Central memory CD8-positive, alpha-beta T cell (primary cell): ENCODE data around the gene CACNA2D3.

Experiments used
- ATAC-seq: fragments of 150-1000 bp; cut with Tn5 transposase; replicated peaks from 2 replicates; pipeline ENCODE4 v1.10.0; 2022; ENCODE audit warnings: mild to moderate bottlenecking, moderate FRiP score, moderate number of reproducible peaks; ENCODE audit not compliant: poor library complexity, severe bottlenecking; ENCODE audit errors: extremely low read depth
- DNase-seq, 2 donors: peaks; one replicate each; pipeline ENCODE4 v3.0.0; 2021; ENCODE audit warnings: low spot score in 2 of 2
- H3K27ac Mint-ChIP-seq: one replicate; pipeline ENCODE4 v1.8.0; 2022; ENCODE audit warnings: low read depth, mild to moderate bottlenecking, moderate library complexity, mixed read lengths
- H3K27me3 Mint-ChIP-seq: one replicate; pipeline ENCODE4 v1.8.0; 2022; ENCODE audit warnings: mixed read lengths
- H3K36me3 Mint-ChIP-seq: one replicate; pipeline ENCODE4 v1.8.0; 2022; ENCODE audit warnings: mild to moderate bottlenecking, moderate library complexity, mixed read lengths; ENCODE audit not compliant: insufficient read depth
- H3K4me1 Mint-ChIP-seq: one replicate; pipeline ENCODE4 v1.8.0; 2022; ENCODE audit warnings: mixed read lengths
- H3K4me3 Mint-ChIP-seq: one replicate; pipeline ENCODE4 v1.8.0; 2022; ENCODE audit warnings: mild to moderate bottlenecking, moderate library complexity, mixed read lengths
- H3K9me3 Mint-ChIP-seq: one replicate; pipeline ENCODE4 v1.8.0; 2022; ENCODE audit warnings: mixed read lengths

The CACNA2D3 gene

GRCh38 chr3:54844211-54844610 lies 721.9 kb downstream of the CACNA2D3 start:
- peaks cover 4% of the 10 kb centered on the region for H3K9me3 Mint-ChIP-seq
- no peaks in the 10 kb centered on the region for H3K4me1 Mint-ChIP-seq
- H3K27ac Mint-ChIP-seq = no peak overlapping the region
- no peaks in the 10 kb centered on the region for H3K27me3 Mint-ChIP-seq
- ATAC-seq = no peak
- no peak overlapping the region for H3K4me3 Mint-ChIP-seq
- no peak for DNase-seq
- H3K36me3 Mint-ChIP-seq = no peaks in the 10 kb centered on the region

DNA sequence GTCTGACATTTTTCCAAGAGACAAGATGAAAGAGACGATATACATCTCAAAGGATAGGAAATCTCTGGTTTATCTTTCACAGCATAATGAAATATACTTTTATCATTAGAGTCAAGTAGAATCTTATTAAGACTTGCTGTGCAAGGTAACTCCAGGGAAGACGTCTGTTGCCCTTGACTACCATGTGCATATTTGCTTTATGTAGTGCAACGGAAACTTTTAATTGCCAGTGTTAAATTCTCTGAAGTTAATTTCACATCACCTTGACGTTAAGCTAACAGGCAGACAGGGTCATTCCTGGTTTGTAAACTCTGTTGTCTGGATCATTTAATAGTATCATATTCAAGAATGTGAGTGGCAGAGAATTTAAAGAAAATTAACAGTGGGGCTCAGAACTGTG lies 722.7 kb downstream of the CACNA2D3 start:
- ATAC-seq = no peak
- no peaks in the 10 kb centered on the region for H3K27me3 Mint-ChIP-seq

GRCh38 chr3:54845551-54845950 lies 723.2 kb downstream of the CACNA2D3 start:
- H3K4me1 Mint-ChIP-seq = no peaks in the 10 kb centered on the region
- peaks cover 4% of the 10 kb centered on the region for H3K9me3 Mint-ChIP-seq
- H3K36me3 Mint-ChIP-seq = no peaks in the 10 kb centered on the region
- H3K4me3 Mint-ChIP-seq = no peak overlapping the region
- DNase-seq (no peak), ATAC-seq (no peak)
- no peaks in the 10 kb centered on the region for H3K27me3 Mint-ChIP-seq
- H3K27ac Mint-ChIP-seq = no peak overlapping the region

More for the DNA sequence above, 722.7 kb downstream of the CACNA2D3 start:
- H3K4me1 Mint-ChIP-seq = no peaks in the 10 kb centered on the region
- no peak for DNase-seq
- H3K9me3 Mint-ChIP-seq = peaks cover 4% of the 10 kb centered on the region
- H3K4me3 Mint-ChIP-seq = no peak overlapping the region
- no peak overlapping the region for H3K27ac Mint-ChIP-seq
- no peaks in the 10 kb centered on the region for H3K36me3 Mint-ChIP-seq

GRCh38 chr3:54846119-54846518 lies 723.8 kb downstream of the CACNA2D3 start:
- Mint-ChIP-seq H3K4me1 (no peaks in the 10 kb centered on the region), H3K4me3 (no peak overlapping the region), H3K27me3 (no peaks in the 10 kb centered on the region), H3K9me3 (peaks cover 4% of the 10 kb centered on the region), H3K36me3 (no peaks in the 10 kb centered on the region), H3K27ac (no peak overlapping the region)
- DNase-seq = no peak
- ATAC-seq = no peak

- Mint-ChIP-seq H3K4me3 (no peak overlapping the region), H3K4me1 (no peaks in the 10 kb centered on the region), H3K27ac (no peak overlapping the region), H3K36me3 (no peaks in the 10 kb centered on the region), H3K27me3 (no peaks in the 10 kb centered on the region), H3K9me3 (peaks cover 4% of the 10 kb centered on the region)
- no peak for ATAC-seq
- DNase-seq = no peak
These were observed 725.0 kb downstream of the CACNA2D3 start for GRCh38 chr3:54847361-54847760.

DNA sequence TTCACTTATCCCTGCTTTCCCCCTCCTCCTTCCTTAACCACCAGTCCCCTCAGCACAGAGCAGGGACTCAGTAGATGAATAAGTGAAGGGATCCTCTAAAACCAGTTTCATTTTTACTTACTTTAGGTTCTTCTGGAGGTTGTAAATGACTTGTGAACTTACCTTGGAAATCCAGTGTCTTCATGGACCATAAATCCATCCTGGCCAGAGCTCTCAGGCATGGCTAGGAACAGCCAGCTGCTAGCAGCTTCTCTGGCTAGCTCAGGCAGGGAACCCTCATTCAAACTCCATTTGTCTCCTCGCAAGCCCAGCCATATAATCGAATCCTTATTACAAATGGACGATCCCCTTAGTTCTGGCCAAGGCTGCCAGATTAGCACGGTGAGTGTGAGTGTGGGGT lies 727.0 kb downstream of the CACNA2D3 start:
- Mint-ChIP-seq H3K36me3 (no peaks in the 10 kb centered on the region), H3K9me3 (no peaks in the 10 kb centered on the region), H3K27ac (no peak overlapping the region), H3K4me1 (no peaks in the 10 kb centered on the region), H3K27me3 (no peaks in the 10 kb centered on the region), H3K4me3 (no peak overlapping the region)
- DNase-seq (no peak), ATAC-seq (no peak)

DNA sequence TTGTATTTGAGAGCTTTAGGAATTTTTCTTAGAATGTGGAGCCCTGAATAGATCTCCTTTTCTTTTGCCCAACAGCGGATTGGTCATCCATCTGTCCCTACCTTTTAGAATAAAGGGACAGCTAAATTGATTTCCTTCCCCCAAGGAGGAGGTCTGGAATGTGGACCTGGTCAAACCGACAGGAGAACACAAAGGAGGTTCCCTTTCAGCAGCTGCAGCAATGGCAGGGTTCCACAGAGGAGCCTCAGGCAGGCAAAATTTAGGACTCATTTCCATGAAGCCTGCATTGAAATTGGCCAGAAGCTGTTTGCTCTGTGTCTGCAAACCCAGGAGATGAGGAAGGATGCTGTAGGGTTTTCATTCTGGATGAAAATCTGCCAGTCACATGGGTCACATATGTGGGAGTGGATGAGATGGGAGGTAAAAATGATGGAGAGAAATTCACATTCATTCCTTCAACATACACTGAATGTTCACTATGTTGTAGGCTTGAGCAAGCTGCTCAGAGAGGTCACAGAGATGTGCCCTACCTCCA lies 728.2 kb downstream of the CACNA2D3 start:
- no peaks in the 10 kb centered on the region for H3K27me3 Mint-ChIP-seq
- H3K27ac Mint-ChIP-seq = no peak overlapping the region
- ATAC-seq (no peak), DNase-seq (no peak)
- no peaks in the 10 kb centered on the region for H3K4me1 Mint-ChIP-seq
- H3K4me3 Mint-ChIP-seq = no peak overlapping the region
- no peaks in the 10 kb centered on the region for H3K9me3 Mint-ChIP-seq
- no peaks in the 10 kb centered on the region for H3K36me3 Mint-ChIP-seq

DNA sequence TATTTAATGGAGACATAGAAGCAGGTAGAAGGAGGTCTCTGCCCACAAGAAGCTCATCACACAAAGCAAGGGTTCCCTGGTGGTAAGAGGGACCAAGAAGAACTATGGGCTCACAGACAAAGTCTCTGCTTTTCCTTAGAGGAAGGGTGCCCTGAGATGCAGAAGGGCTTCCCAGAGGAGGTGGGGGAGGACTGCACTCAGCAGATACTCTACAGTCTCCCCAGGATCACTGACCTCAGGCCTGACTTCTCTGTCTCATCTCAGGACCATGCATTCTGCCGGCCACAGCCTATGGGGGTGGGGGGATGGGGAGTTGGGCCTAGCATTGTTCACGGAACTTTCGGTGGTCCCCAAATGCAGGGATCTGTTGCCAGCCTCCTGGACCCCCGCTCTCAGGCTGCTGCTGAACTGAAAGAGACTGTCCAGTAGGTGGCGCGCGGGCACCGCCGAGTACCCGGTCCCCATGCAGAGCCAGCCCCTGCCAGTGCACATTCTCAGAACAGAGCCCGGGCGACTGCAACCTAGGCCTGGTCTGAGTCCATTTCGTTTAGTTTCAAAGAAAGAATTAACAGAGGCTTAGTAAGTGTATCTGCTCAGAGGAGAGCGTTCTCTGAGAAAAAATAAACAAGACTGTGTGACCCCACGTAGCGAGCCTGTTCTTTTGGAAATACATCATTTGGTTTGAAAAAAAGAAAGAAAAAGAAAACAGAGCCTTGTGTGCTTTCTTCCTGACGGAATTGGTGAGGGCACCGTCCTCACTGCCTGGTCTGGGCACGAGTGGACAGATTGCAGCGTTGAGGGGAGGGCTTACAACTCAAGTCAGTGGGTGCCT lies 731.4 kb downstream of the CACNA2D3 start:
- no peak overlapping the region for H3K27ac Mint-ChIP-seq
- DNase-seq = no peak
- no peaks in the 10 kb centered on the region for H3K36me3 Mint-ChIP-seq
- ATAC-seq = no peak
- no peaks in the 10 kb centered on the region for H3K4me1 Mint-ChIP-seq
- no peaks in the 10 kb centered on the region for H3K27me3 Mint-ChIP-seq
- H3K9me3 Mint-ChIP-seq = no peaks in the 10 kb centered on the region
- no peak overlapping the region for H3K4me3 Mint-ChIP-seq

- H3K36me3 Mint-ChIP-seq = no peaks in the 10 kb centered on the region
- no peak for ATAC-seq
- no peak overlapping the region for H3K27ac Mint-ChIP-seq
- no peak for DNase-seq
- H3K4me3 Mint-ChIP-seq = no peak overlapping the region
- H3K27me3 Mint-ChIP-seq = no peaks in the 10 kb centered on the region
- H3K4me1 Mint-ChIP-seq = no peaks in the 10 kb centered on the region
- H3K9me3 Mint-ChIP-seq = peaks cover 6% of the 10 kb centered on the region
These were observed 733.9 kb downstream of the CACNA2D3 start for GRCh38 chr3:54856271-54856670.

GRCh38 chr3:54857343-54857742 lies 735.0 kb downstream of the CACNA2D3 start:
- peaks cover 10% of the 10 kb centered on the region for H3K9me3 Mint-ChIP-seq
- no peak overlapping the region for H3K4me3 Mint-ChIP-seq
- no peaks in the 10 kb centered on the region for H3K27me3 Mint-ChIP-seq
- ATAC-seq = no peak
- DNase-seq = no peak
- H3K4me1 Mint-ChIP-seq = no peaks in the 10 kb centered on the region
- no peak overlapping the region for H3K27ac Mint-ChIP-seq
- H3K36me3 Mint-ChIP-seq = no peaks in the 10 kb centered on the region

DNA sequence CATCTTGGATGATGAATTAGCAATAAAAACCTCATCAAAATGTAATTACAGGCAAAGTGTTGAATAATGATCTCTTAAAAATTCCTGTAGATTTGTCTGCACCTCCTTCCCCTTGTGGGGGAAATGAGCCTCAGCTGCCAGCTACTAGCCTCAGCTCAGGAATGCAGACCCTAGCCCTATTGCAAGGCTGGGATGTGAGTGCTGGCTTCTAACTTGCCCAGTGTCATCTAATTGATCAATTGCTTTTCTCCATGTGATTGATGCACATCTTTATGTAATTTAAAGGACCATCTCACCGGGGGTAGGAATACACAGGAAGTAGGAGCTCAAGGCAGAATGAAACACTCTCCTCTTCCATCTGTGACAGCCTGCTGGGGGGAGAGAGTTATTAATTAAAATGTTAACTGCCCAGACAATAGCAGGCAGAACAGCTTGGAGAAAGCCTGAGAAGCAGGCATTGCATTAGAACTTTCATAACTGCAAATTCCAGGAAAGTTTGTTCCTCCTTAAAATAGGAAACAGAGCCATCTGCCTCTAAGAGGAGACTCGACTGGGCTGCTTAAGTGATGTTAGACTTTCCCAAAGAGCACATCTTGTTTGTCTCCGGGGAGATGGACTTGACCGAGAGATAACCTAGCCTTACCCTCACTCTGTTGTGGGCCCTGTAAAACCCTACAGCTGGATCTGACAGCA lies 735.9 kb downstream of the CACNA2D3 start:
- H3K27ac Mint-ChIP-seq = no peak overlapping the region
- H3K36me3 Mint-ChIP-seq = no peaks in the 10 kb centered on the region
- peaks cover 10% of the 10 kb centered on the region for H3K9me3 Mint-ChIP-seq

GRCh38 chr3:54859184-54859583 lies 736.8 kb downstream of the CACNA2D3 start:
- Mint-ChIP-seq H3K9me3 (peaks cover 10% of the 10 kb centered on the region), H3K36me3 (no peaks in the 10 kb centered on the region), H3K27me3 (no peaks in the 10 kb centered on the region), H3K4me1 (no peaks in the 10 kb centered on the region), H3K4me3 (no peak overlapping the region), H3K27ac (no peak overlapping the region)
- DNase-seq (no peak), ATAC-seq (no peak)

More for the DNA sequence above, 735.9 kb downstream of the CACNA2D3 start:
- no peaks in the 10 kb centered on the region for H3K4me1 Mint-ChIP-seq
- DNase-seq = no peak
- ATAC-seq = no peak
- no peaks in the 10 kb centered on the region for H3K27me3 Mint-ChIP-seq
- H3K4me3 Mint-ChIP-seq = no peak overlapping the region
